Esophagus squamous epithelium (tissue), 5 donors: ENCODE data around the gene ADGRL2. TPM values are rescaled to one million over a fixed set of nuclear protein-coding genes. Genes with fewer than 3 reads are reported as not detected.

Experiments
- DNase-seq: peaks from one replicate; lab custom pipeline; 2025; lab: John Stamatoyannopoulos, UW
- H3K27ac ChIP-seq, 4 donors: fragments of 200-600 bp; sonication (generic); one replicate each; pipeline ENCODE4 v1.5.1; 2016 to 2019; ENCODE audit warnings: mild to moderate bottlenecking in 1 of 4
- H3K27me3 ChIP-seq, 4 donors: fragments of 200-600 bp; sonication (generic); 1 replicate in 3 of 4; 2 replicates in 1 of 4; pipeline versions ENCODE4 v1.5.1 to v1.6.0; 2017 to 2021; ENCODE audit warnings: antibody characterized with exemption in 1 of 4
- H3K36me3 ChIP-seq, 3 donors: fragments of 200-600 bp; sonication (generic); one replicate each; pipeline ENCODE4 v1.5.1; 2016 to 2019
- H3K4me1 ChIP-seq, 3 donors: fragments of 200-600 bp; sonication (generic); one replicate each; pipeline ENCODE4 v1.5.1; 2017 to 2019
- H3K4me3 ChIP-seq, 4 donors: fragments of 200-600 bp; sonication (generic); 1 replicate in 3 of 4; 2 replicates in 1 of 4; pipeline ENCODE4 v1.5.1; 2016 to 2019; ENCODE audit warnings: mild to moderate bottlenecking in 2 of 4, moderate library complexity in 1 of 4
- H3K9me3 ChIP-seq, 3 donors: fragments of 200-600 bp; sonication (generic); one replicate each; pipeline ENCODE4 v1.5.1; 2016 to 2019
- CTCF ChIP-seq, 6 experiments: fragments of 450-650 bp in 4 of 6; fragments of 200-600 bp in 2 of 6; sonication (generic) in 2 of 6; IDR thresholded peaks; one replicate each; pipeline ENCODE4 v1.5.1; 2016 to 2019; ENCODE audit warnings: antibody characterized with exemption in 6 of 6, mild to moderate bottlenecking in 4 of 6, moderate library complexity in 4 of 6
- POLR2A ChIP-seq, 4 donors: fragments of 450-650 bp; IDR thresholded peaks; one replicate each; pipeline ENCODE4 v1.6.1; 2017; ENCODE audit warnings: antibody characterized with exemption in 4 of 4, mild to moderate bottlenecking in 4 of 4, moderate library complexity in 3 of 4
- WGBS, 2 donors: methylation state at CpG; one replicate each; pipeline ENCODE4 v1.1.5; 2018; 5-methylcytosine and 5-hydroxymethylcytosine counted together
- intact Hi-C: fragments of 100-400 bp; cut with DNase I; formaldehyde crosslinking; loops from one replicate; pipeline ENCODE4 v1.15.0; 2022
- total RNA-seq, 4 donors: library from RNA; depleted of rRNA; stranded (reverse); fragments of >200 nt; gene quantifications; one replicate each; pipeline ENCODE4 v1.1.0, GENCODE V29; 2016
- donor health status: DM: yes; HTN: yes; CAD: no.

The ADGRL2 gene
- total RNA-seq, 4 donors from 2014 or later = 37.2 to 63.7 (median 59.7) TPM

- WGBS, 2 donors = 95 to 100% methylated on average over 2 of the region's 2 CpGs
- H3K36me3 ChIP-seq = no peaks in the 10 kb centered on the region
- no peak for DNase-seq
- no peaks in the 10 kb centered on the region for H3K9me3 ChIP-seq
- no peak overlapping the region for H3K4me3 ChIP-seq
- TF ChIP-seq POLR2A (IDR thresholded peaks at IDR 0.05) = no peak
- no peak for TF ChIP-seq CTCF (IDR thresholded peaks at IDR 0.05)
- H3K4me1 ChIP-seq = no peaks in the 10 kb centered on the region
- intact Hi-C loops = no loop called here
- no peaks in the 10 kb centered on the region for H3K27me3 ChIP-seq
- H3K27ac ChIP-seq = no peak overlapping the region
Measured at GRCh38 chr1:81792184-81792583, 8.6 kb upstream of the ADGRL2 start.

GRCh38 chr1:81797701-81798100 is 3.0 kb upstream of the ADGRL2 start:
- Histone ChIP-seq H3K36me3 (no peaks in the 10 kb centered on the region), H3K27me3 (peaks cover 0 to 30% (median 0%) of the 10 kb centered on the region in 4 donors), H3K4me1 (peaks cover 0 to 25% (median 0%) of the 10 kb centered on the region in 3 donors), H3K4me3 (no peak overlapping the region), H3K9me3 (no peaks in the 10 kb centered on the region), H3K27ac (no peak overlapping the region)
- TF ChIP-seq POLR2A (IDR thresholded peaks at IDR 0.05) (no peak), CTCF (IDR thresholded peaks at IDR 0.05) (no peak)
- intact Hi-C loops = no loop called here
- 81 to 91% methylated on average over 2 of the region's 2 CpGs for WGBS, 2 donors
- DNase-seq = no peak

- Histone ChIP-seq H3K27me3 (peaks cover 0 to 54% (median 0%) of the 10 kb centered on the region in 4 donors), H3K4me1 (peaks cover 0 to 44% (median 4%) of the 10 kb centered on the region in 3 donors), H3K4me3 (peak overlapping the region; percentile 47 to 87 (median 67)), H3K36me3 (no peaks in the 10 kb centered on the region), H3K9me3 (no peaks in the 10 kb centered on the region), H3K27ac (peak overlapping the region; percentile 76 to 97 (median 92))
- TF ChIP-seq CTCF (IDR thresholded peaks at IDR 0.05) (peak in 1 of 6 experiments; percentile 6), POLR2A (IDR thresholded peaks at IDR 0.05) (peak in 1 of 4 donors; percentile 21)
- DNase-seq = no peak
- WGBS, 2 donors = 2 to 3% methylated on average over 32 of the region's 44 CpGs
- intact Hi-C loops = no loop called here
Measured at GRCh38 chr1:81799939-81800694, 617 bp upstream of the ADGRL2 start.

GRCh38 chr1:81801651-81802456 is 1.1 kb downstream of the ADGRL2 start:
- no peak for TF ChIP-seq CTCF (IDR thresholded peaks at IDR 0.05)
- TF ChIP-seq POLR2A (IDR thresholded peaks at IDR 0.05) = no peak
- intact Hi-C loops = no loop called here
- Histone ChIP-seq H3K36me3 (no peaks in the 10 kb centered on the region), H3K4me3 (peak overlapping the region; percentile 47 to 87 (median 67)), H3K27me3 (peaks cover 0 to 67% (median 1%) of the 10 kb centered on the region in 4 donors), H3K4me1 (peaks cover 0 to 57% (median 4%) of the 10 kb centered on the region in 3 donors), H3K9me3 (no peaks in the 10 kb centered on the region), H3K27ac (peak overlapping the region; percentile 76 to 97 (median 92))
- no peak for DNase-seq
- WGBS, 2 donors = 0 to 9% methylated on average over 6 to 7 of the region's 93 CpGs

GRCh38 chr1:81802457-81802706 is 1.6 kb downstream of the ADGRL2 start:
- H3K4me1 ChIP-seq = peaks cover 0 to 58% (median 4%) of the 10 kb centered on the region in 3 donors
- peak in 1 of 4 donors; percentile 16 for TF ChIP-seq POLR2A (IDR thresholded peaks at IDR 0.05)
- TF ChIP-seq CTCF (IDR thresholded peaks at IDR 0.05) = no peak
- no CpG with 5 or more reads among the region's 17 CpGs for WGBS, 2 donors
- H3K27ac ChIP-seq = peak overlapping the region; percentile 76 to 97 (median 92)
- intact Hi-C loops = no loop called here
- H3K4me3 ChIP-seq = peak overlapping the region; percentile 47 to 87 (median 67)
- H3K9me3 ChIP-seq = no peaks in the 10 kb centered on the region
- H3K27me3 ChIP-seq = peaks cover 0 to 71% (median 1%) of the 10 kb centered on the region in 4 donors
- H3K36me3 ChIP-seq = no peaks in the 10 kb centered on the region
- no peak for DNase-seq
